HG03139 (cell line): ENCODE results near the gene RAC2.
A peak's percentile ranks its signal among the peaks of the same experiment; 100 is the strongest.
"Not testable (repeated sequence)": the region's sequence is repeated elsewhere in the genome, so short reads cannot be mapped to it uniquely, and the experiment has no call there.

Source experiments
- ATAC-seq: cut with Tn5 transposase; IDR thresholded peaks from one replicate; pipeline ENCODE4 v1.9.1; 2021; ENCODE audit not compliant: unreplicated experiment

Gene RAC2

DNA sequence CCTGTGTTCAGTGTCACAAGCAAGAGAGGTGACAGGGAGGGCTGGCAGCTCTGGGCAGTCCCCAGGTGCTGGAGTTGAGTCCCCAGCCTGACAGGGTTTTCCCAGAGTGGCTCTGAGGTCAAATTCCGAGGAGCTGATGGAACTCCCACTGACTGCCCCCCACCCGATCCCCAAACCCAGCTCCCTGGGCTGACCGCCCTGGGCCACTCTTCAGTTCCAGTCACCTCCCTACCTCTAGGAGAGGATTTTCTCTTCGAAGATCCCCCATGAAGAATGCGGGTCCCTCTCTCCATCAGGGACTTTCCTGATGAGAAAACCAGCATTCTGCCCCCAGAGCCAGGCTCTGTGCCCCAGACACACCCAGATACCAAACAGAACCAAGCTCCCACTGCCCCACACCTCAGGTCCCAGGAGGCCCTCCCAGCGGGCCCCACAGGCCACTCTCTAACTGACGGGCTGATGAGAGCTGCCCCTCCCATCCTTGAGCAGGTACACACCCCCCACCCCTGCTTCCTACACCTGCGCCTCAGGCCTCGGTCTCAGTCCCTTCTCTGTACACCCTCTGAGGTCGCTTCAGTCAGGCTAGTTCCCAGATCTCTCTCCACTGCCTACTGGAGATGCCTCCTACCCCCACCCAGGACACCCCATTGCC lies 12.1 kb upstream of the RAC2 start:
- no peak for ATAC-seq

- no peak for ATAC-seq
Measured at GRCh38 chr22:37255558-37256006, 11.5 kb upstream of the RAC2 start.

DNA sequence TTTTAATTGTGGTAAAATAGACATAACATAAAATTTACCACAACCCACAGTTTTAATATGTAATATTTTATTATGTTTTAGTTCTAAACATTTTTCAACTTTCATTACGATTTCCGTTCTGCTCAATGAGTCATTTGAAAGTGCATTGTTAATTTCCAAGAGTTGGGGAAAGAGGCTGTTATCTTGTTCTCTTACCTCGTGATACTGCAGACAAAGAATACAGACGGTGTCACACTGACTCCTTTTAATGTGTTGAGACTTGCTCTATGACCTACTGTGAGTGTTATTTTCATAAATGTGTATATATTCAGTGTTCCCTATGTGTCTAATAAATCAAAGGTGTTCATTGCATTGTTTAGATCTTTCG lies 10.8 kb upstream of the RAC2 start:
- no peak for ATAC-seq

DNA sequence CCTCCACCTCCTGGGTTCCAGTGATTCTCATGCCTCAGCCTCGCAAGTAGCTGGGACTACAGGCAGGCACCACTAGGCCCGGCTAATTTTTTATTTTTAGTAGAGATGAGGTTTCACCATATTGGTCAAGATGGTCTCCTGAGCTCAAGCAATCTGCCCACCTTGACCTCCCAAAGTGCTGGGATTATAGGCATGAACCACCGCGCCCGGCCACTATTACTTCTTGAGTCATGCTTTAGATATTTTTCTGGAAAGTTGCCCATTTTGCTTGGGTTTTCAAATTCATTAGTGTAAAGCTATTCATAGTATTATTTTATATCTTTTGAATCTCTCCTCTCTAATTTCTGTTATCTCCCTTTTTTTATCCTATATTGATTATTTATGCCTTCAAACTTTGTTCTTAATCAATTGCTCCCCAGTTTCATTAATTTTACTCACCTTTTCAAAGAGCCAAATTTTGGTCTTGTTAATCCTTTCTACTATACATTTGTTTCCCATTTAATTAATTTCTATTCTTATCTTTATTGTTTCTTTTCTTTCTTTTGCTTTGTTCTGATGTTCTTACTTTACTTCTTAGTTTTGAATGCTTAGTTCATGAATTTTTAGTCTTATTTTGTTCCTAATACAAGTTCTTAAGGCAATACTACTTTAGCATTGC lies 10.3 kb upstream of the RAC2 start:
- no peak for ATAC-seq

- ATAC-seq, result no peak
Measured at GRCh38 chr22:37253126-37253660, 9.1 kb upstream of the RAC2 start.

DNA sequence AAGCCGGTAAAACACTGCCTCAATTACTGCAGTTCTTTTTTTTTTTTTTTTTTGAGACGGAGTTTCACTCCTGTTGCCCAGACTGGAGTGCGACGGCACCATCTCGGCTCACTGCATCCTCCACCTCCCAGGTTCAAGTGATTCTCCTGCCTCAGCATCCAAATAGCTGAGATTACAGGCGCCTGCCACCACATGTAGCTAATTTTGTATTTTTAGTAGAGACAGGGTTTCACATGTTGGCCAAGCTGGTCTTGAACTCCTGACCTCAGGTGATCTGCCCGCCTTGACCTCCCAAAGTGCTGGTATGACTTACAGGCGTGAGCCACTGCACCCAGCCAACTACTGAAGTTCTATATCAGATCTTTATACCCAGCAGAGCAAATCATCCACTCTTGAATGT lies 7.8 kb upstream of the RAC2 start:
- not testable (repeated sequence) for ATAC-seq

GRCh38 chr22:37249986-37250385 lies 5.9 kb upstream of the RAC2 start:
- no peak for ATAC-seq

GRCh38 chr22:37248251-37248650 lies 4.2 kb upstream of the RAC2 start:
- ATAC-seq, result no peak

- ATAC-seq, result no peak
Measured at GRCh38 chr22:37245740-37246139, 1.7 kb upstream of the RAC2 start.

DNA sequence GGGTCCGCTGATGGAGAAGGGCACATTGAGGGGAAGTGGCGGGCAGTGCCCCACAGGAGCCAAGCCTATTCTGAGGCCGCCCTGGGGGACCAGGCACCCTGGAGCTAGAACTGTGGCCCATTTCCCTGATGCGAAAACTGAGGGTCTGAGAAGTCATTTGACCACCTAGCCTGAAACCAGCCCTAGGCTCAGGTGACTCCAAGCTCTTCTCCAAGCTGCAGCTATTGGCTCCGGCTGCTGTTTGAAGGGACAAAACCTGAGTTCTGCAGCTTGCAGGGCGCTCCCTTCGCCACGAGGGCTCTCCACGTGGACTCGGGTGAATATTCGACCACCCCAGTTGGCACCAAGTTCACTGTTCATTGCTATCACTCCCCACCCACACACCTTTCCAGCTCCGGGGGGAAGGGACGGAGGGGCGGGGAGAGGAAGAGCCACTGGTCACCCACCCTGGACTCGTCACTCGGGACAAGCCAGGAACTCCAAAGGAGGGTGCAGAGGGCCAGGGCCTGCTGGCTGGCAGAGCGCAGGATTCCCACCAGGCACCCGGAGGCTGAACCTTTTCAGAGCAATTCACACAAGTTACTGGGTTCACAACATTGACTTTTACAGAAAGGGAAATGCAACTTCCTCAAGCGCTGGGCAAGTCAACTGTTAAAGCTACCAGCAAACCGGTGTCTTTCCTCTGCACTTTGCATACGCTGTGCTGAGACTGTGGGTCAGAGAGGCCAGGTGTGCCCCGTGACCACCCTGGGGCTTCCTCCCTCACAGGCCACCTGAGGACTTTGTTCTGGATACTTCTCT lies 1.1 kb upstream of the RAC2 start:
- no peak for ATAC-seq

- no peak for ATAC-seq
Measured at GRCh38 chr22:37243402-37244113, 511 bp downstream of the RAC2 start.

- ATAC-seq, result peak; percentile 55
Measured at GRCh38 chr22:37242395-37242918, 1.6 kb downstream of the RAC2 start.

- ATAC-seq, result no peak
Measured at GRCh38 chr22:37241351-37242142, 2.5 kb downstream of the RAC2 start.

DNA sequence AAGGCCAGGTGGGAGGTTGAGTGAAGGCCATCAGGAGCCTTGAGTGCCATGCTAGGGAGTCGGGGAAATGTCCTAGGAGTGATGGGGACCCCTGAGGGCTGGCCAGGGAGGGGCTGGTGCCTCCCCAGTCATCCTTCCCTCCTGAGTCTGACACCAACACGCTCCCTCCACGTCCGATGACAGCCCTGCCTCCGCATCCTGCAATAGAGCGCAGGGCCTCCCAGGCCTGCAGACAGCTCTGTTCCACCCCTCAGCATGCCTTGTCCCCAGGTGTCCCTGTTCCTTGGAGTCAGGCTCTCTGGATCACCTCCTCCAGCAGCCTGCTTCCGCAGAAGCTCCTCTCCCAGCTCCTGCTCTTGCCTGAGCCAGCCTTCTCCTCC lies 3.1 kb downstream of the RAC2 start:
- no peak for ATAC-seq

DNA sequence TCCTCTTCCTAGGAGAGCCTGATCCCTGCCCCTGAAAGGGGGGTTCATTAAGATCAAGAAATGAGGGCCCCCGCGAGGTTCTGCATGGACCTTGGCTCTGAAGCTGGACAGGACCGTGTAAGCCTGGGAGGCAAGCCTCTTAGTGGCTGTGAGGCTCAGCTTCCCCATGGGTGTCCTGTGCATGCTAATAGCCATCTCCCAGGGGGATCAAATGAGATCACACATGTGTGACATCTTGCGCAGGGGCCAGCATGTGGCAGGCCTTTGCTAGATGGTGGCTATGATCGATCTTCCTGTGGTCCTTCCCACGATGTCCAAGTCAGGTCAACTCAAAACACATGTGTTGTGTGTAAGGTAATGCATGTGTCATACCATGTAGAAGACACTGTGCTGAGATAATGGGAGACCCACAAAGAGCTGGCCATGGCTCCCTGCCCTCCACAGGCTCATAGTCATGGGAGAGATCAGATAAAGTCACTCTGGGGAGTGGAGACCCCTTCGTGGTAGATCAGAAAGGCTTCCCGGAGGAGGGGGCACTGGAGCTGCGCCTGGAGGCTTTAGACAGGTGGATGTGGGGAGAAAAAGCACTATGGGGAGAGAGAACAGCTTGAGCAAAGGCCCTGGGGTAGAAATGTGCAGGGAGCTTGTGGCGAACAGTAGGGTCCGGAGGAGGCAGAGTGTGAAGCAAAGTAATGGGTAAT lies 3.7 kb downstream of the RAC2 start:
- no peak for ATAC-seq

- no peak for ATAC-seq
Measured at GRCh38 chr22:37239336-37240239, 4.5 kb downstream of the RAC2 start.

DNA sequence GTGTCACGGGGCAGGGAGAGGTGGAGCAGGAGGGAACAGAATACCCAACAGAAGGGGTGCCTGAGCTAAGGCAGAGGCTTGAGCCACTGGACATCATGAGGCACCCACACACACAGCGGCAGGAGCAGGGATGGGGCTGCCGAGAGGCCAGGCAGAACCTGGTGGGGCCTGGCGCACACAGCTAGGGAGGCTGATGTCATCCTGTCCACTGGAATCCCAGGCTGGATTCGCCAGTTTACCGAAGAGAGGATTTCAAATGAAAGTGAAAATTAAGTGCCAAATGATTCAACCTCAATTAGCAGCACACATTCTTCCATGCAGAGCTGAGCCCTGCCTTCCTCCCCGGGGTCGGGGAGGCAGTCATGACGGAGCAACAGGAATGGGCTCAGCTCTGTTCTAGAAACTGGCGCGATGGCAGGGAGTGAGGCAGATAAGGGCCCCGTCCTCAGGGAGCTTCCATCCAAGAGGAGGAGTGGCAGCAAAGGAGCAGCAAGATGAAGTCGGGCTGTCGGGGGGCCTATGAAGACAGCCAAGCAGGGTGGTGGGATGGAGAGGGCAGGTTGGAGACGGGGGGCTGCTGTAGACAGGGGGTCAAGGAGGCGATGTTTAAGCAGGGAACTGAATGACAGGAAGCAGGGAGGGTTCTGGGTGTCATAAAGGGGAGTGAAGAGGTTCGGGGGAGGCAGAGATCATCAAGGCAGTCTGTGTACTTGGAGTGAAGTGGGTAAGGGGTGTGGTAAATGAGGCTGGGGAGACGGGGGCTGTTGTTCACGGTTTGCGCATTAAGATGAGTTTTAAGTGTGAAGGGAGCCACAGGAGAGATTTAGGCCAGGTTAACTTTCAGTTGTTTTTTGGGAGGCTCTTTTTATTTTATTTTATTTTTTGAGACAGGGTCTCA lies 6.4 kb downstream of the RAC2 start:
- ATAC-seq, result no peak
